Adrenal gland (tissue), 19 donors: ENCODE data around the gene NRIP3. TPM values are rescaled to one million over a fixed set of nuclear protein-coding genes. Genes with fewer than 3 reads are reported as not detected.
A peak's percentile ranks its signal among the peaks of the same experiment; 100 is the strongest.

Experiments used
- DNase-seq, 7 donors: peaks; one replicate each; pipeline ENCODE4 v3.0.0-alpha.2; 2019 to 2020
- H3K27ac ChIP-seq, 5 donors: fragments of 200-600 bp; sonication (generic) in 4 of 5; 1 replicate in 3 of 5; 2 replicates in 2 of 5; pipeline versions ENCODE4 v1.5.1 to v1.8.0; 2016 to 2020; ENCODE audit warnings: mild to moderate bottlenecking in 1 of 5
- H3K27me3 ChIP-seq: fragments of 200-600 bp; 2 replicates; pipeline ENCODE4 v1.8.0; 2021
- H3K36me3 ChIP-seq, 2 donors: fragments of 200-600 bp; replicated peaks in 1 of 2; 1 replicate in 1 of 2; 2 replicates in 1 of 2; pipeline versions ENCODE4 v1.5.1 to v1.8.0; 2018 to 2022
- H3K4me1 ChIP-seq, 2 donors: fragments of 200-600 bp; replicated peaks in 1 of 2; 1 replicate in 1 of 2; 2 replicates in 1 of 2; pipeline versions ENCODE4 v1.5.1 to v1.8.0; 2018 to 2021
- H3K4me3 ChIP-seq, 4 donors: fragments of 200-600 bp; sonication (generic) in 3 of 4; one replicate each; pipeline ENCODE4 v1.5.1; 2016 to 2018
- H3K9me3 ChIP-seq, 3 donors: fragments of 200-600 bp; sonication (generic) in 1 of 3; replicated peaks in 1 of 3; 1 replicate in 2 of 3; 2 replicates in 1 of 3; pipeline versions ENCODE4 v1.5.1 to v1.8.0; 2016 to 2021
- CTCF ChIP-seq, 6 experiments: fragments of 450-650 bp in 4 of 6; fragments of 200-600 bp in 2 of 6; sonication (generic) in 1 of 6; IDR thresholded peaks; 1 replicate in 5 of 6; 2 replicates in 1 of 6; pipeline versions ENCODE4 v1.5.1 to v1.8.0; 2016 to 2021; ENCODE audit warnings: antibody characterized with exemption in 6 of 6, mild to moderate bottlenecking in 2 of 6, moderate library complexity in 1 of 6
- POLR2A ChIP-seq, 2 donors: fragments of 450-650 bp; IDR thresholded peaks; one replicate each; pipeline ENCODE4 v1.6.1; 2017; ENCODE audit warnings: antibody characterized with exemption in 2 of 2, mild to moderate bottlenecking in 2 of 2, moderate library complexity in 1 of 2
- WGBS, 4 donors: extraction: QIAGEN DNeasy Blood & Tissue Kit in 2 of 4; methylation state at CpG; one replicate each; pipeline versions ENCODE4 v1.1.5 to v1.1.7; 2013 to 2017; 5-methylcytosine and 5-hydroxymethylcytosine counted together
- intact Hi-C, 2 donors: fragments of 100-400 bp; cut with DNase I; formaldehyde crosslinking; loops; one replicate each; pipeline versions ENCODE4 v1.14.1 to v1.15.0; 2022 to 2023
- long read RNA-seq, 10 donors: library from polyadenylated mRNA in 3 of 10; unstranded in 2 of 10; stranded (forward) in 1 of 10; transcript quantifications; one replicate each; pipeline ENCODE4 v2.0.0 and lab custom pipeline, GENCODE V29; 2021 to 2026
- polyA plus RNA-seq, 3 donors: library from polyadenylated mRNA; stranded (reverse); fragments of 200-250 nt in 2 of 3; fragments of 350-450 nt in 1 of 3; fragmentation: Illumina TruSeq in 1 of 3; extraction: RNeasy Lipid Tissue Mini Kit (QIAGEN cat#74804) in 1 of 3; gene quantifications; one replicate each; pipeline ENCODE4 v1.2.3, GENCODE V29; 2013 to 2014
- total RNA-seq, 9 donors: library from RNA; depleted of rRNA in 4 of 9; stranded (reverse); fragments of >200 nt in 4 of 9; fragments of 120-200 nt in 1 of 9; fragmentation: NEBNext Ultra II Directional in 1 of 9; extraction: Animal tissue kit (Norgen Biotek cat#: 25700) in 1 of 9; gene quantifications; one replicate each; pipeline versions ENCODE4 v1.1.0 to v1.2.4, GENCODE V29; 2013 to 2023
- donor health status: healthy with polysubstance abuse.
- donor health status: Bipolar disorder and iron deficiency.
- donor health status: DM: yes; HTN: yes; CAD: no.
- donor health status: DM: no; HTN: no; CAD: no.
- donor health status: DM: no; HTN: no; CAD: no.
- donor health status: DM: yes; HTN: yes; CAD: no.

Gene NRIP3
- total RNA-seq: 10 to 100 TPM in 6 of 9 donors, 1 to 10 TPM in 3; 5.2 to 42.5 (median 11.9) TPM
- polyA plus RNA-seq: 10 to 100 TPM in 1 of 3 donors, 1 to 10 TPM in 2; 1.4 to 16.1 (median 3.6) TPM
- long read RNA-seq, donor 1, transcript NRIP3-201 (7 exons, 3,809 nt): major isoform, 6 of 6 reads
- long read RNA-seq, donor 1, partial matches to known transcripts: 0 of 6 reads
- long read RNA-seq, donor 1, other reads (novel, unspliced or antisense): 0 of 6 reads
- long read RNA-seq, donor 2: 0 reads
- long read RNA-seq, donor 3, partial matches to known transcripts: 0 of 2 reads
- long read RNA-seq, donor 3, other reads (novel, unspliced or antisense): 0 of 2 reads
- long read RNA-seq, donor 4, partial matches to known transcripts: 0 of 5 reads
- long read RNA-seq, donor 4, other reads (novel, unspliced or antisense): 1 of 5 reads
- long read RNA-seq, donor 5, transcript NRIP3-201 (7 exons, 3,809 nt): major isoform, 19 of 24 reads
- long read RNA-seq, donor 5, partial matches to known transcripts: 1 of 24 reads
- long read RNA-seq, donor 5, other reads (novel, unspliced or antisense): 4 of 24 reads
- long read RNA-seq, donor 6, transcript NRIP3-201 (7 exons, 3,809 nt): major isoform, 11 of 15 reads
- long read RNA-seq, donor 6, partial matches to known transcripts: 1 of 15 reads
- long read RNA-seq, donor 6, other reads (novel, unspliced or antisense): 3 of 15 reads
- long read RNA-seq, donor 7, partial matches to known transcripts: 0 of 3 reads
- long read RNA-seq, donor 7, other reads (novel, unspliced or antisense): 0 of 3 reads
- long read RNA-seq, donor 8, partial matches to known transcripts: 0 of 1 reads
- long read RNA-seq, donor 8, other reads (novel, unspliced or antisense): 0 of 1 reads
- long read RNA-seq, donor 9: 0 reads
- long read RNA-seq, donor 10: 0 reads

- 0 to 6% (median 2%) methylated on average over 5 to 83 of the region's 83 CpGs for WGBS, 4 donors
- no peaks in the 10 kb centered on the region for H3K27me3 ChIP-seq
- peak within 1 kb of the TSS in 2 of 4 donors; percentile 25 to 47 for H3K4me3 ChIP-seq
- intact Hi-C loops: no loop called here
- H3K9me3 ChIP-seq: no peaks in the 10 kb centered on the region
- DNase-seq: peak; percentile 68 to 90 (median 79)
- no peak within 1 kb of the TSS for H3K27ac ChIP-seq
- no peaks in the 10 kb centered on the region for H3K36me3 ChIP-seq
- peaks cover 15 to 35% of the 10 kb centered on the region in 2 donors for H3K4me1 ChIP-seq
- TF ChIP-seq CTCF (IDR thresholded peaks at IDR 0.05) (peak in 1 of 6 experiments; percentile 3), POLR2A (IDR thresholded peaks at IDR 0.05) (peak; percentile 74 to 93)
Observed at GRCh38 chr11:9003573-9004182, at the start of gene NRIP3. TSS of gene NRIP3 (minus strand) at chr11:9004001. CDS start at chr11:9003935, 66 bp downstream.

GRCh38 chr11:9052316-9052715 lies 48.5 kb upstream of the NRIP3 start:
- Histone ChIP-seq H3K27me3 (no peaks in the 10 kb centered on the region), H3K4me3 (no peak overlapping the region), H3K27ac (no peak overlapping the region), H3K36me3 (no peaks in the 10 kb centered on the region), H3K4me1 (no peaks in the 10 kb centered on the region), H3K9me3 (no peaks in the 10 kb centered on the region)
- no peak for TF ChIP-seq POLR2A (IDR thresholded peaks at IDR 0.05)
- no peak for TF ChIP-seq CTCF (IDR thresholded peaks at IDR 0.05)
- 87 to 95% (median 94%) methylated on average over 3 of the region's 3 CpGs for WGBS, 4 donors
- intact Hi-C loops: no loop called here
- DNase-seq: no peak

GRCh38 chr11:9049959-9050358 lies 46.2 kb upstream of the NRIP3 start:
- Histone ChIP-seq H3K9me3 (no peaks in the 10 kb centered on the region), H3K4me3 (no peak overlapping the region), H3K27ac (no peak overlapping the region), H3K27me3 (no peaks in the 10 kb centered on the region), H3K4me1 (no peaks in the 10 kb centered on the region), H3K36me3 (no peaks in the 10 kb centered on the region)
- TF ChIP-seq CTCF (IDR thresholded peaks at IDR 0.05) (no peak), POLR2A (IDR thresholded peaks at IDR 0.05) (no peak)
- intact Hi-C loops: no loop called here
- WGBS, 4 donors: 85 to 98% (median 93%) methylated on average over 2 of the region's 2 CpGs
- no peak for DNase-seq
